Upper lobe of right lung (tissue), 1 donor: Measurements from ENCODE around the gene PRRT1B. TPM values are rescaled to one million over a fixed set of nuclear protein-coding genes. Genes with fewer than 3 reads are reported as not detected.

Source experiments
- ATAC-seq: fragments of 200-7000 bp; cut with Tn5 transposase; one replicate; pipeline ENCODE4 v1.9.1; 2020; ENCODE audit warnings: mild to moderate bottlenecking, moderate library complexity
- DNase-seq: peaks from one replicate; pipeline ENCODE4 v3.0.0-alpha.2; 2020
- H3K27ac ChIP-seq: fragments of 200-600 bp; one replicate; pipeline ENCODE4 v1.8.0; 2022
- H3K27me3 ChIP-seq: fragments of 200-600 bp; one replicate; pipeline ENCODE4 v1.8.0; 2022; ENCODE audit warnings: mild to moderate bottlenecking
- H3K36me3 ChIP-seq: fragments of 200-600 bp; one replicate; pipeline ENCODE4 v1.8.0; 2022
- H3K4me1 ChIP-seq: fragments of 200-600 bp; one replicate; pipeline ENCODE4 v1.8.0; 2022
- H3K4me3 ChIP-seq: fragments of 200-600 bp; one replicate; pipeline ENCODE4 v1.8.0; 2022; ENCODE audit warnings: mild to moderate bottlenecking
- H3K9me3 ChIP-seq: fragments of 200-600 bp; one replicate; pipeline ENCODE4 v1.8.0; 2022
- intact Hi-C: fragments of 100-400 bp; cut with DNase I; formaldehyde crosslinking; loops from one replicate; pipeline ENCODE4 v1.11.0; 2022
- total RNA-seq: library from RNA; stranded (reverse); fragmentation: NEBNext Ultra II Directional; extraction: Animal tissue kit (Norgen Biotek cat#: 25700); gene quantifications from one replicate; pipeline ENCODE4 v1.2.1, GENCODE V29; 2021
- TF ChIP-seq, protein P1 (sequence below): fragments of 200-600 bp; IDR thresholded peaks from one replicate; pipeline ENCODE4 v1.8.0; 2022; ENCODE audit warnings: antibody characterized with exemption
- donor health status: DM: no; HTN: yes; CAD: no; lungs with severe emphysema.

The PRRT1B gene
- total RNA-seq, 1 donor from 2014 or later = 3.9 TPM

DNA sequence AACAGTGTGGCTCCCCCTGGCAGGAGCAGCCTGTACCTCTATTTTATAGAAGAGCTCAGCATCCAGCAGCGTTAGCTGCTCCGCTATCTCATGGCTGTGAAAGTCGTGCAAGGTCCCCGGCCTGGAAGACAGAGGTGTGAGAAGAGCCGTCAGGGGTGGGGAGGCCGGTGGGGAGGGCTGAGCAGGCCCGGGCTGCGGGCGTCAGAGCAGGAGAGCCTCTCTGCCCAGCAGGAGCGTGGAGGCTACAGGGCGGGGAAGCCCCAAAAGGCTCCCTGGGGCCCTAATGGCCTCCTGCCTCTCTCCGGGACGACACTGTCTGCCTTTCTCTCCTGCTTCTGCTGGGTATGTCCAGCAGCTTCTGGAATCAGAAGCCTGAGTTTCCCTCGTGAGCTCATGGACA lies 42.6 kb downstream of the PRRT1B start:
- Histone ChIP-seq H3K27ac (no peak overlapping the region), H3K4me3 (no peak overlapping the region), H3K27me3 (no peaks in the 10 kb centered on the region), H3K9me3 (no peaks in the 10 kb centered on the region), H3K36me3 (peaks cover 73% of the 10 kb centered on the region), H3K4me1 (peaks cover 7% of the 10 kb centered on the region)
- ATAC-seq = no peak
- TF ChIP-seq, protein P1, sequence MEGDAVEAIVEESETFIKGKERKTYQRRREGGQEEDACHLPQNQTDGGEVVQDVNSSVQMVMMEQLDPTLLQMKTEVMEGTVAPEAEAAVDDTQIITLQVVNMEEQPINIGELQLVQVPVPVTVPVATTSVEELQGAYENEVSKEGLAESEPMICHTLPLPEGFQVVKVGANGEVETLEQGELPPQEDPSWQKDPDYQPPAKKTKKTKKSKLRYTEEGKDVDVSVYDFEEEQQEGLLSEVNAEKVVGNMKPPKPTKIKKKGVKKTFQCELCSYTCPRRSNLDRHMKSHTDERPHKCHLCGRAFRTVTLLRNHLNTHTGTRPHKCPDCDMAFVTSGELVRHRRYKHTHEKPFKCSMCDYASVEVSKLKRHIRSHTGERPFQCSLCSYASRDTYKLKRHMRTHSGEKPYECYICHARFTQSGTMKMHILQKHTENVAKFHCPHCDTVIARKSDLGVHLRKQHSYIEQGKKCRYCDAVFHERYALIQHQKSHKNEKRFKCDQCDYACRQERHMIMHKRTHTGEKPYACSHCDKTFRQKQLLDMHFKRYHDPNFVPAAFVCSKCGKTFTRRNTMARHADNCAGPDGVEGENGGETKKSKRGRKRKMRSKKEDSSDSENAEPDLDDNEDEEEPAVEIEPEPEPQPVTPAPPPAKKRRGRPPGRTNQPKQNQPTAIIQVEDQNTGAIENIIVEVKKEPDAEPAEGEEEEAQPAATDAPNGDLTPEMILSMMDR = no peak
- intact Hi-C loops = no loop called here
- DNase-seq = no peak

DNA sequence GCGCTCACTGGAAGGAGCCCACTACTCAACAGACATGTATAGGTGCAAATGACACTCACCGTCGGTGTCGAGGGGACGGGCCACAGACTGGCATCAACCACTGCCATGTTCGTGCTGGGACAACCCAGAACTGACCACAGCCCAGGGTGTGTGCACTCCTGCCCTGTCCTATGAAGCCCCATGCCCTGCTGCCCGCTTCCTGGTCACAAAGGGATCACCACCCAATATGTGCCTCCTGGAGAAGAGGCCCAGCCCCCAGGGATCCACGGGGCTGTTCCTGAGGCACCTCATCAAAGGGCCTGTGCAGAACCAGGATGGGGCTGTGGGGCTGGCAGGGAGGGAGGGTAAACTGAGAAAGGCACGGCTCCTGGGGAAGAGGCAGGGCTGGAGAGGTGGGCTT lies 43.1 kb downstream of the PRRT1B start:
- no peak for ATAC-seq
- TF ChIP-seq, protein P1 = no peak

DNA sequence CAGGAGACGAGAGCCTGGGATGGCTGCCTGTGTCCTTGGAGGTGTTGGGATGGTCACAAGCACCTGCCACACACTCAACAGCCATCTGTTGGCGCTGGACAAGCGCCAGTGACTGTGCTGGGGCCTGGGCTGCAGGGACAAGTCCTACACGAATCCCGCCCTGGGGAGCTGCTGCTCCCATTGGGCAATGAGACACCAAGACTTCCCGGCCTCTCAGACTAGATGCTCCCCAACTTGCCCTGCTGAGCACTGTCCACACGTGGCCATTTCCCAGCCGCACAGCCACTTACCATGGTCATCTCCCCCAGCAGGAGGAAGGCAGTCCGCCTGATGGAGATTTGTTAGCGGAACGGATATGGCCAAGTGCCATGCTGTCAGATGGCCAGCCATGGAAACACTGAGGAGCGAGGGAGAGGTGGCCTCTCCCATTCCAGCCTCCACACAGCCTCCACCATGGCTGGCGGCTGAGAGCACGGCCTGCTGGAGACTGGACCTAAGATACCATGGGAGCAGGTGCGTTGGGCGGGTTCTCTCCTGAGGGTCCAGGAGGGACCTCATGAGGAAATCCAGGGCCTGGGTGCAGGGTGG lies 43.9 kb downstream of the PRRT1B start:
- no peak overlapping the region for H3K4me3 ChIP-seq
- H3K36me3 ChIP-seq = peaks cover 65% of the 10 kb centered on the region
- DNase-seq (no peak), ATAC-seq (no peak)
- H3K4me1 ChIP-seq = peaks cover 7% of the 10 kb centered on the region
- no peak overlapping the region for H3K27ac ChIP-seq
- intact Hi-C loops = no loop called here
- TF ChIP-seq, protein P1 = no peak
- H3K9me3 ChIP-seq = no peaks in the 10 kb centered on the region
- H3K27me3 ChIP-seq = no peaks in the 10 kb centered on the region

More for the DNA sequence above, 43.1 kb downstream of the PRRT1B start:
- no peaks in the 10 kb centered on the region for H3K27me3 ChIP-seq
- intact Hi-C loops = no loop called here
- H3K4me3 ChIP-seq = no peak overlapping the region
- DNase-seq = no peak
- peaks cover 7% of the 10 kb centered on the region for H3K4me1 ChIP-seq
- H3K9me3 ChIP-seq = no peaks in the 10 kb centered on the region
- peaks cover 68% of the 10 kb centered on the region for H3K36me3 ChIP-seq
- H3K27ac ChIP-seq = no peak overlapping the region

DNA sequence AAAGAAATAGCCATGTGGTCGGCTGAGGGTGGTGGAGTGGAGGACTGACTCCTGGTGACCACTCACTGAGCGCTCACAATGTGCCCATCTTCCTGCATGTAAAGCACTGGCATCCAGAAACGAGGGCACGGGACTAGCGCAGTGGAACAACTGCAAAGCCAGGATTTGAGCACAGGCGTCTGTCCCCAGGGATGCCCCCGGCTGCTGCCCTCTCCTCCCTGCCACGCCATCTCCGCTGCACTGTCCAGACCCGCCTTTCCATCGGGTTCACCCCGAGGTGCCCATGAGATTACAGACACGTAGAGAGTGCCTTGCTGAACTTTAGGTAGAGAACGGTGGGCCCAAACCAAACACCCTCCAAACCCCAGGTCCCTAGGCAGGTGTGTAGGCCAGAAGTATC lies 44.7 kb downstream of the PRRT1B start:
- Histone ChIP-seq H3K27ac (no peak overlapping the region), H3K36me3 (peaks cover 65% of the 10 kb centered on the region), H3K4me1 (peaks cover 3% of the 10 kb centered on the region), H3K27me3 (no peaks in the 10 kb centered on the region), H3K4me3 (no peak overlapping the region), H3K9me3 (no peaks in the 10 kb centered on the region)
- TF ChIP-seq, protein P1 = no peak
- intact Hi-C loops = loop anchor here (5.0 kb wide), 1 partner anchor 152 kb away; the partner anchor contains the start of gene RAPGEF1
- DNase-seq = no peak
- no peak for ATAC-seq

DNA sequence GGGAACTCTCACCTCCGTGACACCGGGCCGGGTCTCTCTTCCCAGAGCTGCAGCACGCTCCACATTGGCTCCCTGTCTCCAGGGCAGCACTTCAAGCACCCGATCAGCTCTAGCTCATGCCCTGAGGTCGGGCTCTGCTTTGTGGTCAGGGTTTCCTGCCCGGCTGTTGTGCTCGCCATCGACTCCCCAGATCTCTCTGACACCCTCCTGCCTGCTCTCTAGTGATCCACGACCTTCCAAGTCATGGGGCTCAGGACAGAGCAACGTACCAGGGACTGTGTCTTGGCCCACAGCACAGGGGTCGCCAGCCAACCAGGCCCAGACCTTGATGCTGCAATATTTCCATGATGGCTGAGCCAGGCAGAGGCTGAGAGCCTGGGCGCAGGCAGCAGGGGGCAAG lies 45.1 kb downstream of the PRRT1B start:
- intact Hi-C loops = loop anchor here (5.0 kb wide), 1 partner anchor 152 kb away; the partner anchor contains the start of gene RAPGEF1
- Histone ChIP-seq H3K4me3 (no peak overlapping the region), H3K27ac (no peak overlapping the region), H3K36me3 (peaks cover 66% of the 10 kb centered on the region), H3K9me3 (no peaks in the 10 kb centered on the region), H3K4me1 (peaks cover 3% of the 10 kb centered on the region), H3K27me3 (no peaks in the 10 kb centered on the region)
- ATAC-seq (no peak), DNase-seq (no peak)
- TF ChIP-seq, protein P1 = no peak
